Umbilical cord (tissue), 2 donors: ENCODE results near the gene IL11RA. TPM values are rescaled to one million over a fixed set of nuclear protein-coding genes. Genes with fewer than 3 reads are reported as not detected.

Experiments used
- DNase-seq: peaks from one replicate; pipeline ENCODE4 v3.0.0-alpha.2; 2015; ENCODE audit warnings: low spot score
- total RNA-seq: library from RNA; depleted of rRNA; stranded (reverse); fragments of >200 nt; gene quantifications from one replicate; pipeline ENCODE4 v1.2.3, GENCODE V29; 2014; ENCODE audit warnings: low replicate concordance; ENCODE audit not compliant: insufficient read depth

The IL11RA gene
- total RNA-seq, 1 donor from 2014 or later: 53.2 TPM

- DNase-seq: no peak
These were observed 33.6 kb downstream of the IL11RA start for GRCh38 chr9:34685591-34685990.

GRCh38 chr9:34686231-34686630, 34.2 kb downstream of the IL11RA start:
- no peak for DNase-seq

GRCh38 chr9:34686732-34687131, 34.7 kb downstream of the IL11RA start:
- no peak for DNase-seq

- DNase-seq: no peak
These were observed 35.5 kb downstream of the IL11RA start for GRCh38 chr9:34687276-34688030.

GRCh38 chr9:34688329-34689115, 36.5 kb downstream of the IL11RA start:
- DNase-seq: no peak

- DNase-seq: no peak
These were observed 37.1 kb downstream of the IL11RA start for GRCh38 chr9:34689116-34689470.

- no peak for DNase-seq
These were observed 37.5 kb downstream of the IL11RA start for GRCh38 chr9:34689512-34689911.

- DNase-seq: no peak
These were observed 39.3 kb downstream of the IL11RA start, which contains the start of gene CCL19 for GRCh38 chr9:34690983-34691935. Gene CCL19 (minus strand): TSS chr9:34691276. CDS start chr9:34691139, 137 bp downstream.

- DNase-seq: no peak
These were observed 39.9 kb downstream of the IL11RA start for GRCh38 chr9:34691936-34692315.

- DNase-seq: no peak
These were observed 41.6 kb downstream of the IL11RA start for GRCh38 chr9:34693560-34693959.

- DNase-seq: no peak
These were observed 42.8 kb downstream of the IL11RA start for GRCh38 chr9:34694811-34695210.

- DNase-seq: peak; percentile 72
These were observed 49.2 kb downstream of the IL11RA start for GRCh38 chr9:34701023-34701768.

- peak; percentile 79 for DNase-seq
These were observed 50.1 kb downstream of the IL11RA start for GRCh38 chr9:34701769-34702736.

- DNase-seq: no peak
These were observed 55.1 kb downstream of the IL11RA start for GRCh38 chr9:34707130-34707529.

GRCh38 chr9:34709196-34709978, 57.4 kb downstream of the IL11RA start:
- DNase-seq: no peak

GRCh38 chr9:34710023-34710422, 58.0 kb downstream of the IL11RA start, which contains the start of gene CCL21:
Gene CCL21 (minus strand): TSS chr9:34710136. CDS start chr9:34710066, 70 bp downstream.
- DNase-seq: peak; percentile 31
